Spleen (tissue), 7 donors: ENCODE results near the gene CAMK1D.

Source experiments
- POLR2A ChIP-seq, 3 donors: fragments of 450-650 bp; IDR thresholded peaks; one replicate each; pipeline ENCODE4 v1.5.1; 2017; ENCODE audit warnings: antibody characterized with exemption in 3 of 3, mild to moderate bottlenecking in 1 of 3
- POLR2AphosphoS5 ChIP-seq, 3 donors: sonication (generic); formaldehyde crosslinking; IDR thresholded peaks; one replicate each; pipeline ENCODE4 v1.5.1; 2017; ENCODE audit warnings: antibody characterized with exemption in 3 of 3
- TF ChIP-seq, protein P1 (sequence below), 11 experiments: fragments of 200-600 bp in 7 of 11; fragments of 450-650 bp in 4 of 11; sonication (generic) in 4 of 11; IDR thresholded peaks in 8 of 11; conservative IDR thresholded peaks in 3 of 11; 1 replicate in 7 of 11; 2 replicates in 4 of 11; pipeline versions ENCODE4 v1.4.0 to v1.8.0; 2016 to 2021; ENCODE audit warnings: antibody characterized with exemption in 11 of 11, inconsistent platforms in 4 of 11, mild to moderate bottlenecking in 1 of 11
- donor health status: DM: no; HTN: no; CAD: no; lungs with moderate emphysema.
- donor health status: DM: no; HTN: no; CAD: no.
- donor health status: DM: no; HTN: no; CAD: no.

DNA sequence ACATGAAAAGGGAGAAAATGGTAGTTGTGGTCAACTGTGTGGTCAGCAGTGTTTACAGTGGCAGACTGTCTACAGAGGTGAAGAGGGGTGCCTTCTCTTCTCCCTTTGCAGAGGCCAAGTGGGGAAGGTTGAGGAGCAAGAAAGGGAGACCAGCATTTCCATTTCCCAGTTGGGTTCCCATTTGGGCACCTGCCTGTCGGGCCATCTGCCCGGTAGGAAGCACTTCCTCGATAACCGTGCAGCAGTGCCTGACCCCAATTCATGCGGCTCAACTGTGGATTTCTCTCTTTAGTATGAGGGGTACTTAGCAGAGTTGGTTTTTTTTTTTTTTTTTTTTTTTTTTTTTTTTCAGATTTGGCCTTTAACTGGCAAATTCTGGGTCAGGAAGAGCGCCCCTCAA lies 525.2 kb downstream of the CAMK1D start:
- TF ChIP-seq, protein P1, sequence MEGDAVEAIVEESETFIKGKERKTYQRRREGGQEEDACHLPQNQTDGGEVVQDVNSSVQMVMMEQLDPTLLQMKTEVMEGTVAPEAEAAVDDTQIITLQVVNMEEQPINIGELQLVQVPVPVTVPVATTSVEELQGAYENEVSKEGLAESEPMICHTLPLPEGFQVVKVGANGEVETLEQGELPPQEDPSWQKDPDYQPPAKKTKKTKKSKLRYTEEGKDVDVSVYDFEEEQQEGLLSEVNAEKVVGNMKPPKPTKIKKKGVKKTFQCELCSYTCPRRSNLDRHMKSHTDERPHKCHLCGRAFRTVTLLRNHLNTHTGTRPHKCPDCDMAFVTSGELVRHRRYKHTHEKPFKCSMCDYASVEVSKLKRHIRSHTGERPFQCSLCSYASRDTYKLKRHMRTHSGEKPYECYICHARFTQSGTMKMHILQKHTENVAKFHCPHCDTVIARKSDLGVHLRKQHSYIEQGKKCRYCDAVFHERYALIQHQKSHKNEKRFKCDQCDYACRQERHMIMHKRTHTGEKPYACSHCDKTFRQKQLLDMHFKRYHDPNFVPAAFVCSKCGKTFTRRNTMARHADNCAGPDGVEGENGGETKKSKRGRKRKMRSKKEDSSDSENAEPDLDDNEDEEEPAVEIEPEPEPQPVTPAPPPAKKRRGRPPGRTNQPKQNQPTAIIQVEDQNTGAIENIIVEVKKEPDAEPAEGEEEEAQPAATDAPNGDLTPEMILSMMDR (IDR thresholded peaks at IDR 0.05 in 8 of 11, conservative IDR thresholded peaks at IDR 0.05 in 3 of 11): no peak
- no peak for TF ChIP-seq POLR2AphosphoS5 (IDR thresholded peaks at IDR 0.05)
- TF ChIP-seq POLR2A (IDR thresholded peaks at IDR 0.05): no peak
